HG02759 (cell line): ENCODE results near the gene DLK2.
"Not testable (repeated sequence)": the region's sequence is repeated elsewhere in the genome, so short reads cannot be mapped to it uniquely, and the experiment has no call there.

Experiments
- ATAC-seq: cut with Tn5 transposase; IDR thresholded peaks from one replicate; pipeline ENCODE4 v1.9.1; 2021; ENCODE audit warnings: mild to moderate bottlenecking, moderate library complexity; ENCODE audit not compliant: unreplicated experiment

The DLK2 gene

DNA sequence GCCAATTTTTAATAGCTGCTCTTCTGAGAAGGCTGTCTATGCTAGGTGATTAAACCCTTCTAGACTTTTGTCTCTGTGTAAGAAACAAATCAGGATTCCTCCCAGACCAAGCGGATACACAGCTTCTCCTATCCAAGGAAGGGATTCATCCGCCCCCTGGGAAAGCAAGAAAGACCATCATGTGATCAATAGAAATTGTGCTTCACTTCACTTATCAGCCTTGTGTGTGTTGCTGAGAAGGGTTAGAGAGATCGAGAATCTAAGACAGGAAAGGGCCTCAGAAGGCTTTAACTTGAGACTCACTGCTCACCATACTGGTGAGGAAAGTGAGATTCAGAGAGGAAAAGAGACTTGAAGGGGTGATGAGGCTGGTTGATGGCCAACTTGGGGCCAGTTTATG lies 26.5 kb downstream of the DLK2 start:
- no peak for ATAC-seq

- no peak for ATAC-seq
Observed at GRCh38 chr6:43428112-43428570, 27.2 kb downstream of the DLK2 start.

GRCh38 chr6:43427406-43428111 lies 27.8 kb downstream of the DLK2 start, which contains the start of gene ABCC10:
ABCC10 (plus strand) TSS chr6:43427541; CDS start chr6:43427979, 438 bp downstream.
- ATAC-seq = peak; percentile 94

DNA sequence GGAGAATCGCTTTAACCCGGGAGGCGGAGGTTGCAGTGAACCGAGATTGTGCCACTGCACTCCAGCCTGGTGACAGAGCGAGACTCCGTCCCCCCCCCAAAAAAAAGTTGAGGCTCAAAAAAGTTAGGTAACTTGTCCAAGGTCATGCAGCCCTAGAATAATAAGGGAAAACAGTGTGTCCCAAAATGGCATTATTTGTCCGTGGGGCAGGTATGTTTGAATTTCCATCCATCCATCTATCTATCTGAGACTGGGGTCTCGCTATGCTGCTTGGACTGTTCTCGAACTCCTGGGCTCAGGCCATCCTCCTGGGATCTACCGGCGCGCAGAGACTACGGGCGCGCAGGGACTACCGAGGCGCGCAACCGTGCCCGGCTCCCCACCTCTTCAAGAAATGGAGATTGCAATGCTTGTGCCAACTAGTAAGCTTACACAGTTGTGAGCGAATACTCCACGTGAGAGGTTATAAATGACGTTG lies 28.4 kb downstream of the DLK2 start:
- no peak for ATAC-seq

GRCh38 chr6:43425083-43425482 lies 30.3 kb downstream of the DLK2 start:
- ATAC-seq = not testable (repeated sequence)

DNA sequence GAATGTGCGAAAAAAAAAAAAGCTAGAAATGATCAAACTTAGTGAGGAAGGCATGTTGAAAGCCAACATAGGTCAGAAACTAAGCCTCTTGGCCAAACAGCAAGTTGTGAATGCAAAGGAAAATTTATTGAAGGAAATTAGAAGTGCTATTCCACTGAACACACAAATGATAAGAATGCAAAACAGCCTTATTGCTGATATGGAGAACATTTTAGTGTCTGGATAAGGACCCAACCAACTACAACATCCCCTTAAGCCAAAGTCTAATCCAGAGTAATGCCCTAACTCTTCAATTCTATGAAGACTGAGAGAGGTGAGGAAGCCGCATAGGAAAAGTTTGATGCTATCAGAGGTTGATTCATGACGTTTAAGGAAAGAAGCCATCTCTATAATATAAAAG lies 33.5 kb downstream of the DLK2 start:
- no peak for ATAC-seq

DNA sequence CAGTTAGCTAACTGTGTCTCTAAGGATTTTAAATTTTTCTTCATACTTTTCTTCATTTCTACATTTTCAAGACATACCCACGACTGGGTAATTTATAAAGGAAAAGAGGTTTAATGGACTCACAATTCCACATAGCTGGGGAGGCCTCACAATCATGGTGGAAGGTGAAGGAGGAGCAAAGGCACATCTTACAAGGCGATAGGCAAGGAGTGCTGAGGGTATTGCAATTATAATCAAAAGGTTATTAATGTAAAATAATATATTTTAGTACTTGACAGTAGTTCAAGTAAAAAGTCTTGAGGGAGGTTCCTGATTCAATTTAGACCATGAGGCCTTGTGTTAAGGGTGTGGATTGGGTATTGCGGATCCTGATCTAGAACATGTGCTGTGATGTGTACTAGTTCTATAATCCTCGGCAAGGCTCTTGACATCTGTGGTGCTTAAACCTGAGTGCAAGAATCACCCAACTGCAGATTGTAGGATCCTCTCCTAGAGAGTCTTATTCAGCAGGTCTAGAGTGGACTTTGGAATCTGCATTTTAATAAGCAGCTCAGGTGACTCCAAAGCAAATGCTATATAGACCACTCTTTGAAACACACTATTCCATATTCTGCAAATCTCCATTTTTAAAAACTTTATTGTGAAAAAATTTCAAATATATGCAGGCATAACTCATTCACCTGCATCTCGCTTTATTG lies 35.2 kb downstream of the DLK2 start:
- ATAC-seq = no peak

- ATAC-seq = no peak
Observed at GRCh38 chr6:43416935-43417334, 38.4 kb downstream of the DLK2 start.

GRCh38 chr6:43415275-43415674 lies 40.1 kb downstream of the DLK2 start:
- not testable (repeated sequence) for ATAC-seq

- ATAC-seq = no peak
Observed at GRCh38 chr6:43413002-43413401, 42.3 kb downstream of the DLK2 start.

DNA sequence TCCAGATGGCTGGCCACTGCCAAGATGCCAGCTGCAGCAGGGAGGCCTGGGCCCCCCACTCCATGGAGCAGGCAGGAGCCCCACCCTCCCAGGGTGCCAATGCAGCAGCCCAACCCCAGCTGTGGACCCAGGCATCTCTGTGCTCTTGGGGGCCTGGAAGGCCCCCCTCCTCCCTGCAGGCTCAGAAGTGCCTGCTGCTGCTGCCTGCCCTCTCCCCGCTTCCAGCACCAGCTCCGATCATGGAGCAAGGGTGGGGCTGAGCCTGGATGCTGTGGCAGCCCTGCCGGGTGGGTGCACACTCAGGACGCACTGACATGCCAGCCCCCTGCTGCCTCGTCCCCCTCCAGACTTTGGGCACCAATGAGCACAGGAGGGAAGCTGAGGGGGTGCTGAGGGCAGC lies 42.8 kb downstream of the DLK2 start:
- no peak for ATAC-seq

GRCh38 chr6:43410776-43411175 lies 44.6 kb downstream of the DLK2 start:
- ATAC-seq = not testable (repeated sequence)

DNA sequence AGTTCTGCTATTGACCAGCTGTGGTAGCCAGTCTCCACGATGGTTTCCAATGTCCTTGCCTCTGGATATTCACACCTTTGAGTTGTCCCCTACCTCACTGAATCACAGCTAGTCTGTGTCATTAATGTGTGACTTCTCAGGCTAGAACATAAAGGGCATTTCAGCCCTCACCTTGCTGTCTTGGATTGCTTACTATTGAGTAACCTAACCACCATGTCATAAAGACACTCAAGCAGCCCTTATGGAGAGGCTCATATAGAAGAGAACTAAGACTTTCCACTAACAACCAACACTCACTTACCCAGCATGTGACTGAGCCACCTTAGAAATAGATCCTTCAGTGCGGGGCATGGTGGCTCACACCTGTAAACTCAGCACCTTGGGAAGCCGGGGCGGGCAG lies 47.1 kb downstream of the DLK2 start:
- ATAC-seq = no peak

- no peak for ATAC-seq
Observed at GRCh38 chr6:43407296-43407695, 48.1 kb downstream of the DLK2 start.

- ATAC-seq = no peak
Observed at GRCh38 chr6:43405354-43405753, 50.0 kb downstream of the DLK2 start.

GRCh38 chr6:43402820-43403219 lies 52.5 kb downstream of the DLK2 start:
- no peak for ATAC-seq

DNA sequence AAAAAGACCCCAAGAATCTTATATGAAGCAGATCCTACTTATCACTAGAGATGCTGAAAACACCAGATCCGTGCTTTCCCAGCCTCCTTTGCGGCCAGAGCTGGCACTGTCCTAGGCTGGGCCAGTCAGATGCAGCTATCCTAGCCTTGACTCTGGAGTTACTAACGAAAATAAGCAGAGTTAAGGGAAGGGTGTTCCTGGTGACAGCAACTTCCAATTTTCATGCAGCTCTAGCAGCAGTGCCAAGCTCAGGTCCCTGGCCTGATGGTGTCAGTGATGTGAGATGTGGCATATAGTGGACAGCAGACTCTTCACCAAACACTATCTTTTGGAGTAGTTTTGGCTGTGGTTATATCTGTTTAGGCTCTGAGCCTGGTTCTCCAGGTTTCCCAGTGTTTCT lies 53.6 kb downstream of the DLK2 start:
- ATAC-seq = no peak
